Ramos (cell line): ENCODE results near the gene CFAP45.
"Not testable (repeated sequence)": the region's sequence is repeated elsewhere in the genome, so short reads cannot be mapped to it uniquely, and the experiment has no call there.

Experiments
- in situ Hi-C: fragments of 300-500 bp; cut with MboI; formaldehyde crosslinking; loops from one replicate; pipeline ENCODE4 v1.14.3; 2022; ENCODE audit warnings: low sequenced_read_pairs; ENCODE audit not compliant: unreplicated experiment

The CFAP45 gene

DNA sequence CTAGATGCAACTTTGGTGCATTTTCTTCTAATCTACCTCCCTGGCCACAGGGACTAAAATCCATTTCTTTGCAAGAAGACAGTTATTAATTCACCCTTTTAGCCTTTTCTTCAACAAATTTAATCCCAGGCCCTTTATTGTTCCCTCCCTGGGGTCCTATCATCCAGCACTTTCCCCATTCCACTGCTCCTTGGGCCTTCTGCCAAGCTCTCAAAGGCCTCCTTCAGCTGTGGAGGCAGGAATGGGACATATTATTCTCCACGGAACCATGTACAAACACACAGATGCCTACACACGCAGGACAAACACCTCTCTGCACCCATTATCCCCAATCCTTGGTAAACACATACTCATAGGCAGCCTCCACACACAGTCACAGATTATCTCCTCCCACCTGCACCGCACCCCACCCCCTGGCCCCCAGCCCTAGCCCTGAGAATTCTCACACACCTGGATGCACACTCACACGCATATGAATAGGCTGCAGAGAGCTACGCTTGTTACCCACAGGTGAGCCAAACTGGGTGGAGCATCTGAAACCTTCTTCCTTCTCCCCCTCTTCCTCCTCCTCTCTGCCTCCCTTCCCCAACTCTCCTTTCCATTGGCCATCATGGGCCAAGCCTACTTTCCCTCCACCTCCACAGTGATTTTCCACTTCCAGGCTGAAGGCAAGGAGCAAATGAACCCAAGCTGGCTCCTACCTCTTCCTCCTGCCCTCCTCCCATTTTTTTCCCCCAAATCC is 13.7 kb upstream of the CFAP45 start:
- in situ Hi-C loops, result no loop called here

- in situ Hi-C loops, result no loop called here
Measured at GRCh38 chr1:159911326-159912070, 11.5 kb upstream of the CFAP45 start.

DNA sequence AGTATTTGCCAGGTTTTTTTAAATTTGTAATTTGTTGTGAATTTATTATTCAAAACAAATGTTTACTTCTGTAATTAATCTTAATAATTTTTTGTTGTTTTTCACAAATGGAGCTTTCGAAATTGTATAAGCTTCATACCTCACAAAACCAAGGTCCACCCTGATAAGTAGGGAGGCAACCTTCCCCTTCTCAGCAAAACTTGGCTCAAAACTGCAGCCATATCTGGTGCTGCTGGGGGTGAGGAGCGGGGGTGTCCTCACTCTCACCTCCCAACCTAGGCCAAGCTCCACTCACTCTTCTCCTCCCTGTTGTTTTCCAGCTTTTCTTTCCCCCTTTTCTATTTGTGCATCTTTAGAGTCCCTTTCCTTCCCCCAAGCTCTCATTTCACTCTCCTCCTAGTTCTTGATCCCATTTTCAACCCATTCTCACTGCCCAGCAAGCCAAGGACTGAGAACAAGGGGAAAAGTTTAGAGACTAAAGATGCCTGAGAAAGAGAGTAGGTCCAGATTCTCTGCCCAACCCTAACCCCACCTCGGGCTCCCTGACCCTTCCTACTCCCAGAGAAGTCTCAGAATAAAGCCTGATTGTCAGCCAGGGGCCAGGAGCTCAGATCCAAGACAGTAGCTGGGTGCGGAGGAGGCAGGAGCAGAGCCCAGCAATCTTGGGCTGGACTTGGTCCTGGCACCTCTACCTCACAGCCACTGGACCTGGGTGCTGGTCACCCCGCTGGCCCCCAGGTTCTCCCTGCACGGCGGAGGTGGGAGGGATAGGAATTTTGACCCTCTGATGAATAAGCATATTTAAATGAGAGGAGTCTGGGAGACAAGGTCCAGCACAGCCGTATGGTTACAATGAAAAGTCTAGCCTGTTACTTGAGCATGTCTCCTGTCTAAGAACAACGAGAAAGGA is 8.3 kb upstream of the CFAP45 start:
- in situ Hi-C loops, result no loop called here

GRCh38 chr1:159906960-159907359 is 7.0 kb upstream of the CFAP45 start:
- in situ Hi-C loops, result no loop called here

DNA sequence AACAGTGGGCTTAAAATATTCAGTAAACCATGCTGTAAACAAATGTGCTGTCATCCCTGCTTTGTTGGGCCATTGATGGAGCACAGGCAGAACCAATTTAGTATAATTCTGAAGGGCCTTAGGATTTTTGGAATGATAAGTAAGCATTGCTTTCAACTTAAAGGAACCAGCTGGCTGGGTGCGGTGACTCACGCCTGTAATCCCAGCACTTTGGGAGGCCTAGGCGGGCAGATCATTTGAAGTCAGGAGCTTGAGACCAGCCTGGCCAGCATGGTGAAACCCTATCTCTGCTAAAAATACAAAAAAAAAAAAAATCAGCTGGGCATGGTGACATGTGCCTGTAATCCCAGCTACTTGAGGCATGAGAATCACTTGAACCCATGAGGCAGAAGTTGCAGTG is 4.1 kb upstream of the CFAP45 start:
- in situ Hi-C loops, result not testable (repeated sequence)

DNA sequence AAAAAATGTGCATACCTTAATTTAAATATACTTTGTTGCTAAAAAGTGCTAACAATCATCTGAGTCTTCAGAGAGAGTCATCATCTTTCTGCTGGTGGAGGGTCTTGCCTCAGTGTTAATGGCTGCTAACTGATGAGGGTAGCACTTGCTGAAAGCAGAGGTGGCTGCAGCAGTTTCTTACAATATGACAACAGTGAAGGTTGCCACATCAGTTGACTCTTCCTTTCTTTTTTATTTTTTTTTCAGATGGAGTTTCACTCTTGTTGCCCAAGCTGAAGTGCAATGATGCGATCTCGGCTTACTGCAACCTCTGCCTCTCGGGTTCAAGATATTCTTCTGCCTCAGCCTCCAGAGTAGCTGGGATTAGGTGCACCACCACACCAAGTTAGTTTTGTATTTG is 2.6 kb upstream of the CFAP45 start:
- in situ Hi-C loops, result no loop called here

- in situ Hi-C loops, result no loop called here
Measured at GRCh38 chr1:159900755-159901360, 893 bp upstream of the CFAP45 start.

DNA sequence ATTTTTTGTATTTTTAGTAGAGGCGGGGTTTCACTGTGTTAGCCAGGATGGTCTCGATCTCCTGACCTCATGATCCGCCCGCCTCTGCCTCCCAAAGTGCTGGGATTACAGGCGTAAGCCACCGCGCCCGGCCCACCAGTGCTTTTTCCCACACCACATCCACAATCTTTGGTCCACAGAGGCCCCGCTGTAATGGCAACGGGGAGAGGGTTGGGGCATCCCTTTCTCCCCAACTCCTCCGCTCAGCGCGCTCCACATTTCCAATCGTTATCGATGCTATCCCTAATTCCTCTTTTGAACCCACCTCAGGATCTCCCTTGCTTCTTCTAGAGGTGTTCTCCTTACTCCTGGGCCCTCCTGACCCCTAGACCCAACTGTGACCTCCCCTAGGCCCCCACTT is 331 bp downstream of the CFAP45 start:
- in situ Hi-C loops, result not testable (repeated sequence)

DNA sequence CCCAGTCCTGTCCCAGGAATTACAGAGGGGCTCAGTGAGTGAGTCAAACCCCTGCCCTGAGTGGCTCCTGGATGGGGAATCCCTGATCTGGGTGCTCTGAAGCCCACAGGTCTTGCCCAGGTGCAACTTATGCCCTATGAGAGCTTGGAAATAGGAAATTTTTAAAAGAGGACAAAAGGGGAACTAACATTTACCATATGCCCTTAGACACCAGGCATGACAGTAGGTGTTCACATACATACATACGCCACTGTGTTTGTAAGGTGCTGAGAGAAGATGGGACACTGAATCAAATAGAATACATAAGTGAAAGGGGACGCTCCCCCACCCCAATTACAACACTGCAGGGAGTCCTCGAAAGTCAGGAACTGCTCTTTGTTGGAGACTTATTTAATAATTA is 1.4 kb downstream of the CFAP45 start:
- in situ Hi-C loops, result no loop called here

DNA sequence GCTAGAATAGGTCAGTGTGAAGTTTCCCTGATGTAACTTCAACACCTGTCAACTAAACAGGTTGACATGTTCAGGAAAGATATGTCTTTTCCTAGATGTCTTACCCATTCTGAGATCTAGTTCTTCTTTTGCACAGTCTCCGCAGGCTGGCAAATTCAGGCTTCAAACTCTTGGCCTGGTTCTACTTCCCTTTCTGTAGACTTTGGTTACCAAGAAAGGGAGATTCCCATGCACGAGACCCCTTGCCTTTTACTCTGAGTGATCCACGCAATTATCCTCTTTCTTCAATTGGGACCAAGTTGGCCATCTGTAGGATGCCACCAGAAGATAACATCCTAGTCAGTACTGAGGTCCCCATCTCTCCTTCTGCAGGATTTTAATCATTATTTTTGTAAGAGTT is 2.0 kb downstream of the CFAP45 start:
- in situ Hi-C loops, result no loop called here

DNA sequence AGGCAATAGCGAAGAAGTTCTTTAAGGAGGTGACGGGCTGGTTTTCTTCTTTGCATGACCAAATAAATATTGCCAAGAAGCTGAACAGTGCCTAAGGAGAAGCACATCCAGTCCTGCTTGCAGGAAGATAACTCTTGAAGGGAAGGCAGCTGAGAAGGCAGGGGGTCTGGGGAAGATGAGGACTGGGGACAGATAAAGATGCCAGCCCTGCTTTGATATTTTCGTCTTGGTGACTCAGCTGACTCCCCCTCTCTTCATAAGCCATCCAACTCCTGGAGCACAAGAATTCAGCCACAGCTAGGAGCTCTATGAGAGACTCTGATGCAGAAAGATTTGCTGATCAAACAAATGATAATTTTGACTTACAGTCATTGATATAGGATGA is 3.4 kb downstream of the CFAP45 start:
- in situ Hi-C loops, result no loop called here

GRCh38 chr1:159895836-159896545 is 4.0 kb downstream of the CFAP45 start:
- in situ Hi-C loops, result no loop called here

- in situ Hi-C loops, result no loop called here
Measured at GRCh38 chr1:159895286-159895685, 4.7 kb downstream of the CFAP45 start.

DNA sequence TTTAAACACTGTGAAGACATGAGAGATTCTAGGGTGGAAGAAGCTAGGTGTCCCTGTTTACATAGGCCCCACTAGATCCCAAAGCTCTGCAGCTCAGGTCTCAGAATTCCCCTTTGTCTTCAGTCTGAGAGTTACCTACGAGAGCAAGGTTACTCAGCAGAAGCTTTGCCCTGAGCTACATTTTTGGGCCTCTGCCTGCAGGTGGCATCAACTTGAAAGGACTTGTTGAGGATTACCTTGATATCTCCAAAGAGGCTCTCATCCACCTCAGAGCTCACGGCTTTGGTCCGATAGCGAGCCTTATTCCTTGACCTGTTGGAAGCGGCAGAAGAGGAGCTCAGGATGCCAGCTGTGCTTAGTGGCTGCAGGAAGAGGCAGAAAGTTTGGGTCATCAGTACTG is 7.0 kb downstream of the CFAP45 start:
- in situ Hi-C loops, result loop anchor here (5.0 kb wide), 1 partner anchor 96 kb away; no protein-coding TSS in a partner anchor

DNA sequence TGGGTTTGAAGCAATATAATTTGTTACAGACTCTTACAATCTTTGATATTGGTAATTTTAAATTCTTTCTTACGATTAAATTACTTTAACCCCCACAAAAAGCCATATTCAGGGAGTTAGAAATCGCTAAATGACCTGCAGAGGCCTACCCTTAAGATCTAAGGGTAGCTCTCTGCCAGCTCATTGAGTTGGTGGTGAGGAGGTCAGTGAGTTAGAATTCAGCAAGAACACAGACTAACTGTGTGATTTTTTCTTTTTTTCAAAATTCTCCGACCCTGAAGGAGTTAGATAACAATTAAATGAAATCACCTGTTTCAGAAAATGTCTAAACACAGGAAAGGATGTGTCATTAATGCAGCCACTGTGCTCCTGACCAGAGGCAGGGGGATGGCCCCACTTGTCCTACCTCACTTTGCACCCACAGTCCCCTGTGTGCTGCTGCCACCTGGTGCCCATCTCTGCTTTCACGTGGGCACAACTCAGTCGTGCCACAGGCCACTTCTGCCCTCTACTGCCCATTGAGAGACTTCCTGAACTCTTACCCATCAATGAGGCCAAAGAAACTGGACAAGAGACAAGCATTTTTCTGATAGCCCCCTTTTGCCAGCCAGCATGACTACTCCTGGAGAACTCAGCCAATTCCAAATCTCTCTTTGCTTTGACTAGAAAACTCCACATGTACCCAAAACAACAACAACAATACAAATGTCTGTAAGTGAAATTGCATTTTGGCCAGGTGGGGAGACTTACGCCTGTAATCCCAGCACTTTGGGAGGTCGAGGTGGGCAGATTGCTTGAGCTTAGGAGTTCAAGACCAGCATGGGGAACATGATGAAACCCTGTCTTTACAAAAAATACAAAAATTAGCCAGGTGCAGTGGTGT is 8.4 kb downstream of the CFAP45 start:
- in situ Hi-C loops, result loop anchor here (5.0 kb wide), 1 partner anchor 94 kb away; no protein-coding TSS in a partner anchor

- in situ Hi-C loops, result loop anchor here (5.0 kb wide), 1 partner anchor 93 kb away; no protein-coding TSS in a partner anchor
Measured at GRCh38 chr1:159890390-159890789, 9.6 kb downstream of the CFAP45 start.

DNA sequence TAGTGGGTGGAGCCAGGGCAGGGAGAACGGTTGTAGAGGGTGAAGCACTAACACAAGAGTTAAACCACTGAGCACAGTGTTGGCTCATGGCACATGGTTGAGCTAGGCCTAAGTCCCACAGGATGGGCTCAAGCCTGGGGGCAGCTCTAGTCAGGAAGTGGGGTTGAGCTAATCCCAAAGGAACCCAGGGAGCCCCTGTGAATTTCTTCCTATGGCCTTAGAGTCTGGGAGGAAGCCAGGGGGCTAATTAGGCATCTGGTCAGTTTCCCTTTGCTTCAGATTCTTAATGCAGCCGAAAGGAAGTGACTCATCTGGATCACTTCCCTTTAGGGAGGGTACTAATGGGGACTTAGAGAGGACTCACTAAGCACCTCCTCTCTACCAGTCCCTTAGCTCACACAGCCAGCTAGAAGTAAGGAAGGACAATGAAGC is 10.1 kb downstream of the CFAP45 start:
- in situ Hi-C loops, result loop anchor here (5.0 kb wide), 1 partner anchor 93 kb away; no protein-coding TSS in a partner anchor

- in situ Hi-C loops, result no loop called here
Measured at GRCh38 chr1:159889202-159889601, 10.8 kb downstream of the CFAP45 start.

GRCh38 chr1:159884296-159884695 is 15.7 kb downstream of the CFAP45 start:
- in situ Hi-C loops, result no loop called here
